Nephron progenitor cell (in vitro differentiated cells): Measurements from ENCODE around the gene SPARC.
A peak's percentile ranks its signal among the peaks of the same experiment; 100 is the strongest.

ENCODE experiments used
- DNase-seq: peaks from one replicate; pipeline ENCODE4 v3.0.0; 2021
- H3K27ac Mint-ChIP-seq: 2 replicates; pipeline ENCODE4 v1.8.0; 2021; ENCODE audit warnings: mild to moderate bottlenecking, moderate library complexity, mixed read lengths
- H3K27me3 Mint-ChIP-seq: 2 replicates; pipeline ENCODE4 v1.8.0; 2021; ENCODE audit warnings: mild to moderate bottlenecking, low read depth, mixed read lengths; ENCODE audit not compliant: poor library complexity
- H3K36me3 Mint-ChIP-seq: 2 replicates; pipeline ENCODE4 v1.8.0; 2021; ENCODE audit warnings: low read depth, mixed read lengths
- H3K4me1 Mint-ChIP-seq: 2 replicates; pipeline ENCODE4 v1.8.0; 2021; ENCODE audit warnings: mixed read lengths
- H3K4me3 Mint-ChIP-seq: 2 replicates; pipeline ENCODE4 v1.8.0; 2021; ENCODE audit warnings: mild to moderate bottlenecking, moderate library complexity, mixed read lengths
- H3K9me3 Mint-ChIP-seq: 2 replicates; pipeline ENCODE4 v1.8.0; 2021; ENCODE audit warnings: mild to moderate bottlenecking, moderate library complexity, mixed read lengths
- CTCF ChIP-seq: fragments of 200-600 bp; sonication (generic); IDR thresholded peaks from 2 replicates; pipeline ENCODE4 v1.5.0; 2021; ENCODE audit warnings: antibody characterized with exemption

Gene SPARC

GRCh38 chr5:151638619-151639018 is 48.1 kb downstream of the SPARC start:
- Mint-ChIP-seq H3K36me3 (no peaks in the 10 kb centered on the region), H3K4me3 (no peak overlapping the region), H3K27me3 (peaks cover 36% of the 10 kb centered on the region), H3K4me1 (no peaks in the 10 kb centered on the region), H3K27ac (no peak overlapping the region), H3K9me3 (no peaks in the 10 kb centered on the region)
- DNase-seq = no peak
- TF ChIP-seq CTCF = no peak

GRCh38 chr5:151637676-151638075 is 49.0 kb downstream of the SPARC start:
- no peaks in the 10 kb centered on the region for H3K4me1 Mint-ChIP-seq
- H3K36me3 Mint-ChIP-seq = no peaks in the 10 kb centered on the region
- DNase-seq = no peak
- H3K4me3 Mint-ChIP-seq = no peak overlapping the region
- H3K9me3 Mint-ChIP-seq = no peaks in the 10 kb centered on the region
- TF ChIP-seq CTCF = no peak
- H3K27ac Mint-ChIP-seq = no peak overlapping the region
- H3K27me3 Mint-ChIP-seq = peaks cover 32% of the 10 kb centered on the region

- TF ChIP-seq CTCF = no peak
- peaks cover 30% of the 10 kb centered on the region for H3K27me3 Mint-ChIP-seq
- peaks cover 5% of the 10 kb centered on the region for H3K4me1 Mint-ChIP-seq
- H3K36me3 Mint-ChIP-seq = no peaks in the 10 kb centered on the region
- no peak overlapping the region for H3K27ac Mint-ChIP-seq
- no peak for DNase-seq
- H3K4me3 Mint-ChIP-seq = no peak overlapping the region
- no peaks in the 10 kb centered on the region for H3K9me3 Mint-ChIP-seq
Measured at GRCh38 chr5:151633892-151634291, 52.8 kb downstream of the SPARC start.

- Mint-ChIP-seq H3K27ac (no peak overlapping the region), H3K36me3 (no peaks in the 10 kb centered on the region), H3K9me3 (no peaks in the 10 kb centered on the region), H3K27me3 (peaks cover 26% of the 10 kb centered on the region), H3K4me3 (no peak overlapping the region), H3K4me1 (peaks cover 5% of the 10 kb centered on the region)
- DNase-seq = no peak
- no peak for TF ChIP-seq CTCF
Measured at GRCh38 chr5:151632941-151633340, 53.8 kb downstream of the SPARC start.

GRCh38 chr5:151632524-151632923 is 54.2 kb downstream of the SPARC start:
- DNase-seq = no peak
- Mint-ChIP-seq H3K9me3 (no peaks in the 10 kb centered on the region), H3K36me3 (no peaks in the 10 kb centered on the region), H3K27me3 (peaks cover 22% of the 10 kb centered on the region), H3K4me3 (no peak overlapping the region), H3K27ac (peak overlapping the region; percentile 4), H3K4me1 (peaks cover 5% of the 10 kb centered on the region)
- TF ChIP-seq CTCF = no peak

GRCh38 chr5:151631941-151632340 is 54.8 kb downstream of the SPARC start:
- Mint-ChIP-seq H3K36me3 (no peaks in the 10 kb centered on the region), H3K27ac (peak overlapping the region; percentile 4), H3K27me3 (peaks cover 22% of the 10 kb centered on the region), H3K4me1 (peaks cover 5% of the 10 kb centered on the region), H3K9me3 (no peaks in the 10 kb centered on the region), H3K4me3 (no peak overlapping the region)
- no peak for TF ChIP-seq CTCF
- DNase-seq = no peak
